GM19351 (cell line): Measurements from ENCODE around the gene ME3.
"Not testable (repeated sequence)": the region's sequence is repeated elsewhere in the genome, so short reads cannot be mapped to it uniquely, and the experiment has no call there.

Experiments
- ATAC-seq: cut with Tn5 transposase; IDR thresholded peaks from one replicate; pipeline ENCODE4 v1.9.1; 2021; ENCODE audit warnings: mild to moderate bottlenecking, moderate library complexity; ENCODE audit not compliant: unreplicated experiment

Gene ME3

GRCh38 chr11:86623736-86624135 lies 48.7 kb downstream of the ME3 start:
- ATAC-seq = no peak

- no peak for ATAC-seq
Measured at GRCh38 chr11:86623041-86623621, 49.3 kb downstream of the ME3 start.

GRCh38 chr11:86621854-86622253 lies 50.6 kb downstream of the ME3 start:
- ATAC-seq = no peak

- no peak for ATAC-seq
Measured at GRCh38 chr11:86620891-86621521, 51.4 kb downstream of the ME3 start.

- ATAC-seq = not testable (repeated sequence)
Measured at GRCh38 chr11:86619428-86619827, 53.0 kb downstream of the ME3 start.

GRCh38 chr11:86617502-86617901 lies 54.9 kb downstream of the ME3 start:
- no peak for ATAC-seq

- no peak for ATAC-seq
Measured at GRCh38 chr11:86615487-86615886, 56.9 kb downstream of the ME3 start.

GRCh38 chr11:86610559-86611341 lies 61.7 kb downstream of the ME3 start:
- no peak for ATAC-seq

GRCh38 chr11:86608251-86608799 lies 64.1 kb downstream of the ME3 start:
- ATAC-seq = peak; percentile 96

- no peak for ATAC-seq
Measured at GRCh38 chr11:86606836-86607481, 65.5 kb downstream of the ME3 start.

- ATAC-seq = no peak
Measured at GRCh38 chr11:86606270-86606835, 66.1 kb downstream of the ME3 start.

- no peak for ATAC-seq
Measured at GRCh38 chr11:86596861-86597586, 75.4 kb downstream of the ME3 start.

GRCh38 chr11:86595955-86596354 lies 76.5 kb downstream of the ME3 start:
- ATAC-seq = no peak

- no peak for ATAC-seq
Measured at GRCh38 chr11:86595451-86595850, 77.0 kb downstream of the ME3 start.

- ATAC-seq = no peak
Measured at GRCh38 chr11:86594746-86595145, 77.7 kb downstream of the ME3 start.

- ATAC-seq = no peak
Measured at GRCh38 chr11:86593833-86594232, 78.6 kb downstream of the ME3 start.

- ATAC-seq = peak; percentile 94
Measured at GRCh38 chr11:86592659-86593451, 79.6 kb downstream of the ME3 start.

- ATAC-seq = no peak
Measured at GRCh38 chr11:86592047-86592591, 80.3 kb downstream of the ME3 start.

GRCh38 chr11:86591631-86592030 lies 80.8 kb downstream of the ME3 start:
- ATAC-seq = no peak
